ENCODE data around the gene KCTD5.

KCTD5 gene

DNA sequence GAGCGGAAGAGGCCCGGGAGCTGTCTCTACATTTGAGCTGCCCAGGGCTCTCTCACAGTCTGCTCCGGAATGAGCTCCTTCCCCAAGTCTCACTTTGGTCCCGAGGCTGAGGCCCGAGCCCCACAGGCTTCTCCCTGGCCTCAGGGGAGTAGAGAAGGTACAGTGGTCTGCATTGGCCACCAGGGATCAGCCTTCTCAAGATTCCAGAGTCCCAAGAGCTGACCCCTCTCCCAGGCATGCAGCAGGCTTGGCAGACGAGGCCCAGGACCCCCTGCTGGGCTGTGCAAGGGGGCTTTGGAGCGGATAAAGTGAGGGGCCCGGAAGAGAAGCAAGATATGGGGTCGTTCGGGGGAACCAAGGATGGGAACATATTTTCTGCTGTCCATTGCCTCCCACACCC is 34.6 kb downstream of the KCTD5 start:
- H3K9me3 ChIP-seq (ENCODE audit: control insufficient read depth, low read length): no peaks in the 10 kb centered on the region
- no peak for TF ChIP-seq CTCF (IDR thresholded peaks at IDR 0.05)
- H3K79me2 ChIP-seq: no peaks in the 10 kb centered on the region

GRCh38 chr16:2717383-2718263 is 35.3 kb downstream of the KCTD5 start:
- Histone ChIP-seq H3K4me2 (ENCODE audit: low read length) (no peak overlapping the region), H3K9me3 (ENCODE audit: control insufficient read depth, low read length) (no peaks in the 10 kb centered on the region), H3K79me2 (no peaks in the 10 kb centered on the region), H2AFZ (no peak overlapping the region), H3K27me3 (ENCODE audit: control insufficient read depth, insufficient read depth, low read length) (no peaks in the 10 kb centered on the region), H3K4me3 (ENCODE audit: low read depth, low read length) (no peak overlapping the region), H3K4me1 (peaks cover 8% of the 10 kb centered on the region), H3K36me3 (ENCODE audit: control insufficient read depth, insufficient read depth, low read length) (no peaks in the 10 kb centered on the region), H3K27ac (no peak overlapping the region), H3K9ac (no peak overlapping the region)
- no peak for TF ChIP-seq CTCF (IDR thresholded peaks at IDR 0.05)

More for the DNA sequence above, 34.6 kb downstream of the KCTD5 start:
- H3K4me1 ChIP-seq: peaks cover 8% of the 10 kb centered on the region
- no peak overlapping the region for H2AFZ ChIP-seq
- no peak overlapping the region for H3K4me2 ChIP-seq (ENCODE audit: low read length)
- H3K4me3 ChIP-seq (ENCODE audit: low read depth, low read length): no peak overlapping the region
- no peaks in the 10 kb centered on the region for H3K27me3 ChIP-seq (ENCODE audit: control insufficient read depth, insufficient read depth, low read length)
- no peak overlapping the region for H3K9ac ChIP-seq
- H3K36me3 ChIP-seq (ENCODE audit: control insufficient read depth, insufficient read depth, low read length): no peaks in the 10 kb centered on the region
- no peak overlapping the region for H3K27ac ChIP-seq

GRCh38 chr16:2719328-2720063 is 37.2 kb downstream of the KCTD5 start:
- Histone ChIP-seq H3K27me3 (ENCODE audit: control insufficient read depth, insufficient read depth, low read length) (no peaks in the 10 kb centered on the region), H3K27ac (peak overlapping the region; percentile 87), H3K9me3 (ENCODE audit: control insufficient read depth, low read length) (no peaks in the 10 kb centered on the region), H3K4me2 (ENCODE audit: low read length) (peak overlapping the region; percentile 13), H3K4me1 (peaks cover 8% of the 10 kb centered on the region), H2AFZ (peak overlapping the region; percentile 98), H3K79me2 (no peaks in the 10 kb centered on the region), H3K36me3 (ENCODE audit: control insufficient read depth, insufficient read depth, low read length) (no peaks in the 10 kb centered on the region), H3K4me3 (ENCODE audit: low read depth, low read length) (no peak overlapping the region), H3K9ac (no peak overlapping the region)
- peak; percentile 16 for TF ChIP-seq CTCF (IDR thresholded peaks at IDR 0.05)

GRCh38 chr16:2720064-2720457 is 37.7 kb downstream of the KCTD5 start, which contains the start of gene PRSS27:
TSS of gene PRSS27 (minus strand) at chr16:2720224. CDS start at chr16:2720160, 64 bp downstream.
- H3K4me1 ChIP-seq: peaks cover 8% of the 10 kb centered on the region
- peak within 1 kb of the TSS; percentile 47 for H3K4me2 ChIP-seq (ENCODE audit: low read length)
- H3K27me3 ChIP-seq (ENCODE audit: control insufficient read depth, insufficient read depth, low read length): no peaks in the 10 kb centered on the region
- H3K4me3 ChIP-seq (ENCODE audit: low read depth, low read length): peak within 1 kb of the TSS; percentile 51
- H3K79me2 ChIP-seq: no peaks in the 10 kb centered on the region
- H3K9me3 ChIP-seq (ENCODE audit: control insufficient read depth, low read length): no peaks in the 10 kb centered on the region
- no peaks in the 10 kb centered on the region for H3K36me3 ChIP-seq (ENCODE audit: control insufficient read depth, insufficient read depth, low read length)
- TF ChIP-seq CTCF (IDR thresholded peaks at IDR 0.05): no peak
- peak within 1 kb of the TSS; percentile 87 for H3K27ac ChIP-seq
- peak within 1 kb of the TSS; percentile 98 for H2AFZ ChIP-seq
- peak within 1 kb of the TSS; percentile 49 for H3K9ac ChIP-seq
